A673 (cell line): ENCODE results near the gene ATP13A1. TPM values are rescaled to one million over a fixed set of nuclear protein-coding genes. Genes with fewer than 3 reads are reported as not detected.

Source experiments
- BruUV-seq: library from RNA; stranded (reverse); fragments of 400-500 nt; replicated peaks from 2 replicates; lab custom pipeline; 2021; lab: Mats Ljungman, UMichigan
- CTCF ChIA-PET: fragments of 300-600 bp; sonication (Branson Sonifier 250); formaldehyde crosslinking; loops from one replicate; lab custom pipeline; 2022; ENCODE audit warnings: antibody characterized with exemption; lab: Charles Lee
- POLR2A ChIA-PET: fragments of 300-600 bp; sonication (Branson Sonifier 250); formaldehyde crosslinking; loops from one replicate; lab custom pipeline; 2022; ENCODE audit warnings: antibody characterized with exemption; ENCODE audit not compliant: low non-redundant PET; lab: Charles Lee
- DNase-seq: peaks from one replicate; pipeline ENCODE4 v3.0.0-alpha.2; 2015; ENCODE audit warnings: low spot score
- H3K27ac ChIP-seq: fragments of 200-600 bp; sonication (generic); 2 replicates; pipeline ENCODE4 v1.5.1; 2016; ENCODE audit warnings: mixed run types, low read depth, mild to moderate bottlenecking, mixed read lengths, antibody characterized with exemption, low read length; ENCODE audit not compliant: poor library complexity, severe bottlenecking
- H3K27me3 ChIP-seq: fragments of 200-600 bp; sonication (generic); replicated peaks from 2 replicates; pipeline ENCODE4 v1.6.1; 2017; ENCODE audit warnings: mixed run types, low read depth, mild to moderate bottlenecking, mixed read lengths, antibody characterized with exemption, low read length; ENCODE audit not compliant: insufficient read depth, poor library complexity
- H3K36me3 ChIP-seq: fragments of 200-600 bp; sonication (generic); 2 replicates; pipeline ENCODE4 v1.6.1; 2016; ENCODE audit warnings: mixed run types, mild to moderate bottlenecking, mixed read lengths, antibody characterized with exemption, low read length; ENCODE audit not compliant: insufficient read depth, poor library complexity, severe bottlenecking
- H3K4me1 ChIP-seq: fragments of 200-600 bp; sonication (generic); 2 replicates; pipeline ENCODE4 v1.6.1; 2017; ENCODE audit warnings: mixed run types, mild to moderate bottlenecking, mixed read lengths, antibody characterized with exemption, low read length; ENCODE audit not compliant: insufficient read depth, poor library complexity, severe bottlenecking
- H3K4me3 ChIP-seq: fragments of 200-600 bp; sonication (generic); 2 replicates; pipeline ENCODE4 v1.5.1; 2016; ENCODE audit warnings: low read depth, mixed run types, mild to moderate bottlenecking, mixed read lengths, low read length; ENCODE audit not compliant: poor library complexity, severe bottlenecking
- H3K9me3 ChIP-seq: fragments of 200-600 bp; sonication (generic); 2 replicates; pipeline ENCODE4 v1.6.1; 2016; ENCODE audit warnings: mixed run types, low read depth, mild to moderate bottlenecking, mixed read lengths, antibody characterized with exemption, low read length; ENCODE audit not compliant: poor library complexity, severe bottlenecking
- CTCF ChIP-seq: fragments of 300-800, 200-600 bp; sonication (generic); conservative IDR thresholded peaks from 2 replicates; pipeline ENCODE4 v1.5.1; 2017; ENCODE audit warnings: low read depth, mild to moderate bottlenecking, antibody characterized with exemption, low read length, moderate library complexity, mixed read lengths
- EZH2 ChIP-seq: fragments of 200-600 bp; sonication (generic); IDR thresholded peaks from 2 replicates; pipeline ENCODE4 v1.6.1; 2017; ENCODE audit warnings: borderline replicate concordance, low read depth, mild to moderate bottlenecking, mixed read lengths, antibody characterized with exemption, low read length; ENCODE audit not compliant: poor library complexity, severe bottlenecking
- intact Hi-C: fragments of 100-400 bp; cut with micrococcal nuclease; formaldehyde crosslinking; loops from one replicate; pipeline ENCODE4 v1.10.0; 2022; ENCODE audit not compliant: unreplicated experiment
- total RNA-seq: library from RNA; stranded (reverse); gene quantifications from 2 replicates; pipeline ENCODE4 v1.2.3, GENCODE V29; 2021

ATP13A1 gene
- total RNA-seq, 1 experiment from 2014 or later, result 94.4 TPM

- ChIA-PET POLR2A (no interaction called here), CTCF (interaction anchor here (0.5 kb wide), 1 partner anchor 14 kb away, joined by 8 read pairs; no protein-coding TSS in a partner anchor)
- intact Hi-C loops, result no loop called here
- Histone ChIP-seq H3K27me3 (no peaks in the 10 kb centered on the region), H3K9me3 (no peaks in the 10 kb centered on the region), H3K4me3 (peak overlapping the region; percentile 80), H3K36me3 (no peaks in the 10 kb centered on the region), H3K4me1 (peaks cover 17% of the 10 kb centered on the region), H3K27ac (peak overlapping the region; percentile 65)
- no peak for DNase-seq
- no TSS peak for BruUV-seq
- TF ChIP-seq EZH2, result no peak
- no peak for TF ChIP-seq CTCF
Observed at GRCh38 chr19:19626516-19627472, 36.7 kb downstream of the ATP13A1 start.

GRCh38 chr19:19624032-19624570 lies 39.4 kb downstream of the ATP13A1 start:
- CTCF ChIA-PET, result no interaction called here
- Histone ChIP-seq H3K9me3 (no peaks in the 10 kb centered on the region), H3K4me1 (peaks cover 21% of the 10 kb centered on the region), H3K27ac (no peak overlapping the region), H3K36me3 (no peaks in the 10 kb centered on the region), H3K27me3 (no peaks in the 10 kb centered on the region), H3K4me3 (no peak overlapping the region)
- no peak for TF ChIP-seq CTCF
- no peak for TF ChIP-seq EZH2
- POLR2A ChIA-PET, result no interaction called here
- no TSS peak for BruUV-seq
- no peak for DNase-seq
- intact Hi-C loops, result no loop called here

GRCh38 chr19:19623383-19623782 lies 40.1 kb downstream of the ATP13A1 start:
- no peak for TF ChIP-seq CTCF
- TF ChIP-seq EZH2, result no peak
- Histone ChIP-seq H3K27me3 (no peaks in the 10 kb centered on the region), H3K27ac (no peak overlapping the region), H3K4me3 (no peak overlapping the region), H3K4me1 (peaks cover 18% of the 10 kb centered on the region), H3K36me3 (no peaks in the 10 kb centered on the region), H3K9me3 (no peaks in the 10 kb centered on the region)
- DNase-seq, result no peak
- no TSS peak for BruUV-seq
- intact Hi-C loops, result no loop called here
- CTCF ChIA-PET, result no interaction called here
- POLR2A ChIA-PET, result no interaction called here
